B cell (primary cell): Measurements from ENCODE around the gene STIM1. TPM values are rescaled to one million over a fixed set of nuclear protein-coding genes. Genes with fewer than 3 reads are reported as not detected.

Source experiments
- ATAC-seq: fragments of 200-7000 bp; cut with Tn5 transposase; one replicate; pipeline ENCODE4 v1.10.0; 2021; ENCODE audit warnings: low read depth, mild to moderate bottlenecking, moderate number of reproducible peaks, moderate library complexity
- CTCF ChIA-PET: fragments of 350-600 bp; sonication (Branson Sonifier 250); formaldehyde crosslinking; loops from one replicate; lab custom pipeline; 2021; ENCODE audit warnings: antibody characterized with exemption, inconsistent platforms; lab: Charles Lee
- POLR2A ChIA-PET: fragments of 350-600 bp; sonication (Branson Sonifier 250); formaldehyde crosslinking; loops from one replicate; lab custom pipeline; 2021; ENCODE audit warnings: antibody characterized with exemption; lab: Charles Lee
- DNase-seq: peaks from one replicate; pipeline ENCODE4 v3.0.0; 2013
- H2AFZ ChIP-seq: 2 replicates; pipeline ENCODE4 v1.6.1; 2012; ENCODE audit warnings: mild to moderate bottlenecking, low read depth, low read length; ENCODE audit not compliant: insufficient read depth, poor library complexity, severe bottlenecking
- H3K27ac ChIP-seq, 2 donors: 1 replicate in 1 of 2; 2 replicates in 1 of 2; pipeline ENCODE4 v1.5.1; 2012 to 2013; ENCODE audit warnings: low read length in 2 of 2, mild to moderate bottlenecking in 2 of 2, moderate library complexity in 1 of 2
- H3K27me3 ChIP-seq, 4 experiments: fragments of 200-600 bp in 1 of 4; sonication (generic) in 1 of 4; replicated peaks in 1 of 4; 1 replicate in 2 of 4; 2 replicates in 2 of 4; pipeline versions ENCODE4 v1.6.1 to v1.7.0; 2013 to 2016; ENCODE audit warnings: low read length in 3 of 4, mild to moderate bottlenecking in 2 of 4, mixed read lengths in 1 of 4, moderate library complexity in 1 of 4; ENCODE audit not compliant: insufficient read depth in 4 of 4, control insufficient read depth in 3 of 4; ENCODE audit errors: control extremely low read depth in 1 of 4
- H3K36me3 ChIP-seq, 2 experiments: replicated peaks in 1 of 2; 1 replicate in 1 of 2; 2 replicates in 1 of 2; pipeline versions ENCODE4 v1.6.1 to v1.7.1; 2013; ENCODE audit warnings: low read length in 1 of 2; ENCODE audit not compliant: insufficient read depth in 2 of 2, control insufficient read depth in 1 of 2; ENCODE audit errors: control extremely low read depth in 1 of 2, extremely low read depth in 1 of 2
- H3K4me1 ChIP-seq, 2 donors: fragments of 200-600 bp in 1 of 2; sonication (generic) in 1 of 2; 1 replicate in 1 of 2; 2 replicates in 1 of 2; pipeline versions ENCODE4 v1.5.1 to v1.6.1; 2013 to 2017; ENCODE audit warnings: low read length in 2 of 2; ENCODE audit not compliant: control insufficient read depth in 2 of 2, insufficient read depth in 2 of 2
- H3K4me2 ChIP-seq: replicated peaks from 2 replicates; pipeline ENCODE3; 2012; ENCODE audit warnings: mild to moderate bottlenecking, low read depth, low read length; ENCODE audit not compliant: poor library complexity, severe bottlenecking
- H3K4me3 ChIP-seq, 5 experiments: fragments of 200-600 bp in 1 of 5; sonication (generic) in 1 of 5; 1 replicate in 3 of 5; 2 replicates in 2 of 5; pipeline versions ENCODE4 v1.5.1 to v1.7.0; 2011 to 2016; ENCODE audit warnings: low read length in 4 of 5, mild to moderate bottlenecking in 4 of 5, low read depth in 2 of 5, control low read depth in 1 of 5, moderate library complexity in 1 of 5; ENCODE audit not compliant: insufficient read depth in 1 of 5; ENCODE audit errors: control extremely low read depth in 1 of 5, extremely low read depth in 1 of 5
- H3K79me2 ChIP-seq: fragments of 200-600 bp; sonication (generic); one replicate; pipeline ENCODE4 v1.6.0; 2016; ENCODE audit warnings: low read length; ENCODE audit not compliant: control insufficient read depth, insufficient read depth
- H3K9ac ChIP-seq: fragments of 200-600 bp; sonication (generic); 2 replicates; pipeline ENCODE4 v1.6.1; 2017; ENCODE audit warnings: mild to moderate bottlenecking, low read length, moderate library complexity
- H3K9me3 ChIP-seq, 3 donors: one replicate each; pipeline versions ENCODE4 v1.6.1 to v1.7.1; 2013; ENCODE audit warnings: low read length in 2 of 3; ENCODE audit not compliant: control insufficient read depth in 2 of 3, insufficient read depth in 1 of 3; ENCODE audit errors: control extremely low read depth in 1 of 3
- H4K20me1 ChIP-seq: 2 replicates; pipeline ENCODE4 v1.6.0; 2012; ENCODE audit warnings: mild to moderate bottlenecking, low read length; ENCODE audit not compliant: insufficient read depth, control insufficient read depth, poor library complexity, severe bottlenecking
- H3K27ac Mint-ChIP-seq: one replicate; pipeline ENCODE4 v1.8.0; 2021; ENCODE audit warnings: mixed read lengths
- H3K27me3 Mint-ChIP-seq: one replicate; pipeline ENCODE4 v1.8.0; 2021; ENCODE audit warnings: mixed read lengths
- H3K4me1 Mint-ChIP-seq: one replicate; pipeline ENCODE4 v1.8.0; 2021; ENCODE audit warnings: mixed read lengths
- H3K4me3 Mint-ChIP-seq: one replicate; pipeline ENCODE4 v1.8.0; 2021; ENCODE audit warnings: mixed read lengths
- H3K9me3 Mint-ChIP-seq: one replicate; pipeline ENCODE4 v1.8.0; 2022; ENCODE audit warnings: mixed read lengths; ENCODE audit not compliant: insufficient read depth
- EZH2 ChIP-seq: IDR thresholded peaks from 2 replicates; pipeline ENCODE4 v1.6.1; 2012; ENCODE audit warnings: borderline replicate concordance, low read depth, mild to moderate bottlenecking, moderate library complexity, low read length; ENCODE audit not compliant: insufficient read depth, poor library complexity, severe bottlenecking
- WGBS: methylation state at CpG from one replicate; pipeline ENCODE4 v1.1.5; 2013; ENCODE audit warnings: missing lambda C conversion rate; ENCODE audit not compliant: insufficient coverage; 5-methylcytosine and 5-hydroxymethylcytosine counted together
- intact Hi-C: fragments of 100-400 bp; cut with micrococcal nuclease; formaldehyde crosslinking; loops from one replicate; pipeline ENCODE4 v1.10.0; 2022
- polyA plus RNA-seq: library from polyadenylated mRNA; depleted of rRNA; stranded (reverse); fragments of >200 nt; gene quantifications from 2 replicates; pipeline ENCODE4 v1.2.3, GENCODE V29; 2012
- total RNA-seq, 2 donors: library from RNA; stranded (reverse); fragments of 120-200 nt in 1 of 2; gene quantifications; 1 replicate in 1 of 2; 2 replicates in 1 of 2; pipeline versions ENCODE4 v1.2.3 to v1.2.4, GENCODE V29; 2013 to 2022
- TF ChIP-seq, protein P1 (sequence below): fragments of 200-600 bp; IDR thresholded peaks from one replicate; pipeline ENCODE4 v1.8.0; 2022; ENCODE audit warnings: antibody characterized with exemption, mild to moderate bottlenecking

STIM1 gene
- total and polyA plus RNA-seq, 2 donors (not counting 1 experiment from before 2014, with no cell fraction given), result 59.4 to 76.7 TPM

GRCh38 chr11:3936517-3936916 lies 81.1 kb downstream of the STIM1 start:
- no peaks in the 10 kb centered on the region for H3K9me3 Mint-ChIP-seq
- no peak overlapping the region for H3K4me2 ChIP-seq
- ChIA-PET POLR2A (no interaction called here), CTCF (interaction anchor here (1.0 to 1.6 kb wide), 4 partner anchors 10 to 87 kb away, joined by 3 to 9 read pairs (median 4); partner anchors contain the start of gene STIM1)
- peaks cover 26% of the 10 kb centered on the region for H4K20me1 ChIP-seq
- no peak overlapping the region for H2AFZ ChIP-seq
- H3K4me1 Mint-ChIP-seq, result peaks cover 57% of the 10 kb centered on the region
- intact Hi-C loops, result no loop called here
- DNase-seq, result no peak
- ATAC-seq, result no peak
- WGBS, result 100% methylated on average over 1 of the region's 1 CpG
- H3K36me3 ChIP-seq, result no peaks in the 10 kb centered on the region
- no peak overlapping the region for H3K27ac Mint-ChIP-seq
- peaks cover 8 to 11% of the 10 kb centered on the region in 2 donors for H3K4me1 ChIP-seq
- H3K9ac ChIP-seq, result no peak overlapping the region
- H3K9me3 ChIP-seq, result no peaks in the 10 kb centered on the region
- H3K27ac ChIP-seq, result no peak overlapping the region
- H3K79me2 ChIP-seq, result peaks cover 94% of the 10 kb centered on the region
- H3K4me3 Mint-ChIP-seq, result no peak overlapping the region
- no peak for TF ChIP-seq EZH2
- TF ChIP-seq, protein P1, sequence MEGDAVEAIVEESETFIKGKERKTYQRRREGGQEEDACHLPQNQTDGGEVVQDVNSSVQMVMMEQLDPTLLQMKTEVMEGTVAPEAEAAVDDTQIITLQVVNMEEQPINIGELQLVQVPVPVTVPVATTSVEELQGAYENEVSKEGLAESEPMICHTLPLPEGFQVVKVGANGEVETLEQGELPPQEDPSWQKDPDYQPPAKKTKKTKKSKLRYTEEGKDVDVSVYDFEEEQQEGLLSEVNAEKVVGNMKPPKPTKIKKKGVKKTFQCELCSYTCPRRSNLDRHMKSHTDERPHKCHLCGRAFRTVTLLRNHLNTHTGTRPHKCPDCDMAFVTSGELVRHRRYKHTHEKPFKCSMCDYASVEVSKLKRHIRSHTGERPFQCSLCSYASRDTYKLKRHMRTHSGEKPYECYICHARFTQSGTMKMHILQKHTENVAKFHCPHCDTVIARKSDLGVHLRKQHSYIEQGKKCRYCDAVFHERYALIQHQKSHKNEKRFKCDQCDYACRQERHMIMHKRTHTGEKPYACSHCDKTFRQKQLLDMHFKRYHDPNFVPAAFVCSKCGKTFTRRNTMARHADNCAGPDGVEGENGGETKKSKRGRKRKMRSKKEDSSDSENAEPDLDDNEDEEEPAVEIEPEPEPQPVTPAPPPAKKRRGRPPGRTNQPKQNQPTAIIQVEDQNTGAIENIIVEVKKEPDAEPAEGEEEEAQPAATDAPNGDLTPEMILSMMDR, result no peak
- H3K27me3 Mint-ChIP-seq, result no peaks in the 10 kb centered on the region
- H3K27me3 ChIP-seq, result no peaks in the 10 kb centered on the region
- H3K4me3 ChIP-seq, result no peak overlapping the region

- intact Hi-C loops, result no loop called here
- Histone ChIP-seq H3K9ac (no peak overlapping the region), H3K4me2 (no peak overlapping the region), H3K27ac (no peak overlapping the region), H3K27me3 (no peaks in the 10 kb centered on the region), H2AFZ (no peak overlapping the region), H3K4me3 (no peak overlapping the region), H4K20me1 (peaks cover 21% of the 10 kb centered on the region), H3K36me3 (no peaks in the 10 kb centered on the region), H3K79me2 (peaks cover 94% of the 10 kb centered on the region), H3K9me3 (no peaks in the 10 kb centered on the region), H3K4me1 (peaks cover 26 to 34% of the 10 kb centered on the region in 2 donors)
- no peak overlapping the region for H3K4me3 Mint-ChIP-seq
- H3K9me3 Mint-ChIP-seq, result no peaks in the 10 kb centered on the region
- DNase-seq (no peak), ATAC-seq (no peak)
- ChIA-PET CTCF (interaction anchor here (1.0 to 2.0 kb wide), 3 partner anchors 11 to 84 kb away, joined by 3 to 6 read pairs (median 3); partner anchors contain the start of gene STIM1), POLR2A (no interaction called here)
- H3K27me3 Mint-ChIP-seq, result no peaks in the 10 kb centered on the region
- H3K4me1 Mint-ChIP-seq, result peaks cover 71% of the 10 kb centered on the region
- no peak overlapping the region for H3K27ac Mint-ChIP-seq
- TF ChIP-seq, protein P1, result no peak
- TF ChIP-seq EZH2, result no peak
These were observed 83.7 kb downstream of the STIM1 start for GRCh38 chr11:3939211-3939610.
